GM10847 (cell line): Measurements from ENCODE around the gene DENND1B.

ENCODE experiments used
- POLR2A ChIP-seq: IDR thresholded peaks from 2 replicates; pipeline ENCODE4 v1.6.1; 2011; ENCODE audit not compliant: insufficient read length; ENCODE audit errors: extremely low read depth

DENND1B gene, protein sequence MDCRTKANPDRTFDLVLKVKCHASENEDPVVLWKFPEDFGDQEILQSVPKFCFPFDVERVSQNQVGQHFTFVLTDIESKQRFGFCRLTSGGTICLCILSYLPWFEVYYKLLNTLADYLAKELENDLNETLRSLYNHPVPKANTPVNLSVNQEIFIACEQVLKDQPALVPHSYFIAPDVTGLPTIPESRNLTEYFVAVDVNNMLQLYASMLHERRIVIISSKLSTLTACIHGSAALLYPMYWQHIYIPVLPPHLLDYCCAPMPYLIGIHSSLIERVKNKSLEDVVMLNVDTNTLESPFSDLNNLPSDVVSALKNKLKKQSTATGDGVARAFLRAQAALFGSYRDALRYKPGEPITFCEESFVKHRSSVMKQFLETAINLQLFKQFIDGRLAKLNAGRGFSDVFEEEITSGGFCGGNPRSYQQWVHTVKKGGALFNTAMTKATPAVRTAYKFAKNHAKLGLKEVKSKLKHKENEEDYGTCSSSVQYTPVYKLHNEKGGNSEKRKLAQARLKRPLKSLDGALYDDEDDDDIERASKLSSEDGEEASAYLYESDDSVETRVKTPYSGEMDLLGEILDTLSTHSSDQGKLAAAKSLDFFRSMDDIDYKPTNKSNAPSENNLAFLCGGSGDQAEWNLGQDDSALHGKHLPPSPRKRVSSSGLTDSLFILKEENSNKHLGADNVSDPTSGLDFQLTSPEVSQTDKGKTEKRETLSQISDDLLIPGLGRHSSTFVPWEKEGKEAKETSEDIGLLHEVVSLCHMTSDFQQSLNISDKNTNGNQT

DNA sequence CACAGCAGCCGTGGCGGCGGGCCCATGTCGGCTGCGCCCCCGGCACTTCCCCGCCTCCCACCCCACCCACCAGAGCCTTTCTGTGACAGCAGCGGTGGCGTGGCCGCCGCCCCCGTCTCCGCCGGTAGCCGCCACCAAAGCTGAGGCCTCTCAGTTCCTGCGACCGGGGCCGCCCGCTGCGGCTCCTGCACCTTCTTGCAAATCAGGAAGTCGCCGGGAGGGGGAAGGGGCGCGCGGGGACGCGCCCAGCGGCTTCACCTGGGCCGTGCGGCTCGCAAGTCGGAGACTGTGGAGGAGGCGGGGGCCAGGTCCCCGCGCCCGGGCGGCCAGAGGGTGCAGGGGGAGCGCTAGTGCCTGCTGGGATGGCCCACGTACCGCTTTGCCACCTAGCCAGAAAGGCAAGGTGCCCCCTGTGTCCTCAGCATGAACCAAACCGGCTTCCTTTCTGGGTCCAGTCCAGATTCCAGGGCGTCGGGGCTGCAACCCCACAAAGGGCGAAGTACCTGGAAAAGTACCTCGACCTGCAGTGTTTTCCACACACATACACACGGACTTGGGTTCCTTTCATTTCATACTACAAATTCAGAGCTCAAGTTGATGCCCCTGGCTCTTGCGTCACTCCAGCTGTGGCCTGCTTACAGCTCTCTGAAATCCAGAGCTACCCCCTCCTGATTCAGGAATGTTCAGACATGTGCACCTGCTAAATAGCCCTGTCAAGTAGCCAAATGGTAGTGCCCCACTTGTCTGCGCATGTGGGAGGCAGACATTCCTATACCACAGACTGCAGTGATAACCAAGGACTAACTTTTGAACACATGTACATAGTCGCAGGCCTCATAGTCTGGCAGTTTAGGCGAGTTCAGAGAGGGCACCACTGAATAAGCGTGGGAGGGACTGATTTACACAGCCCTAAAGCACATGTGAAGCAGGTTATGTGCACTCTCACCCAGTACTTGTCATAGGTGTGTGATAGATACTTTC is at the start of gene DENND1B:
Gene DENND1B (minus strand): TSS at position 199 of the 981 bp plus-strand sequence. CDS start 325 bp downstream, outside the sequence.
- TF ChIP-seq POLR2A, result no peak

DNA sequence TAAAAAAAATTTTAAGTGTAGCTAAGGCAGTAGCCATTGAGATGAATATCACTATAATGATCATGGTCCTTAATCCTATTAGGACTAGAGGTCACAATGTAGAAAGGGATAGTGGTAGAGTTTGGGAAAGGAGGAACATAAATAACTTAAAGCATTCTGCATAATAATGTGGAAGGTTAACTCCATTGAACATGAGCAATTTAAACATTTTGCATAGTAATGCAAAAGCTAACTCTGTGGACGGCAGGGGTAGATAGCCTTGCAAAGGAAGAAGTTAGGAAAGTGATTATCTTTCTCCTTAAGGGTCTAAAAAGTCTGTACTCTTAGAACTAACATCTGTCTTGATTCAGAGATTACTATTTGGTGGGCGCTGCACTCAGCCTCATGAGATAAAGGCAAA is 39.0 kb upstream of the DENND1B start:
- TF ChIP-seq POLR2A, result no peak

DNA sequence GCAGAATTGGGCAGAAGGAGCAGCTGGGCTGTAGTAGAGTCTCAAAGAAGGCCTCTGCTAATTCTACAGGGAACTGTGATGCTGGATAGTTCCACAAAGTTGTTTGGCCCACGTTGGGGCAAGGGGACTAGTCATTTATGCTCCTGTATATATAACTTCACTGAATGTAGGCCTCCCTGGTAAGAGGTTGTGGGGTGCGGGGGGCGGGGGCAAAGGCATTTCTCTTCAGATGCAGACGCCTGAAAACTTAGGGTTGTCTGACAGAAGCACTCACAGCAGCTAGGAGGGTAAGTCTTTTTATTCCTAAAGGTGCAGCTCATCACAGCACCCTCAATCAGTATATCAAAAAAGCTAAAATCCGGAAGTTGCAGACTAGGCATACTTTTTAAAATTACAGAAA is 38.5 kb upstream of the DENND1B start:
- no peak for TF ChIP-seq POLR2A

DNA sequence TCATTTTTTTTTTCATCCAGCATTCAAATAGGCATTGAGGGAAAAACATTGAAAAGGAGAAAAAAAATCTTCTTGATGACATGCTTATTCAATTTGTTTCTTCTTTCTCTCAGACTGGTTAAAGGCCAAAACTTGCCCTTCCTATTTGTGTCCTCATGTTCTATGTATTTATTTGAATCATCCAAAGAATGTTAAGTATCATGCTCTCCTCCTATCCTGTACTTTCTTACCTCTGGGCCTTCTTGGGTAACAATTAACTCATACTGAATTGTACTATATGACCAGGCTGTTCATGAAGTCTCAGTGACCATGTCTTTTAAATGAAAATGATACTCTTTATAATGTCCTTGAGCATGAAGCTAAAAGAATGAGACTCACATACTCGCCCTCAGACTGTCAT is 36.5 kb upstream of the DENND1B start:
- TF ChIP-seq POLR2A, result no peak

DNA sequence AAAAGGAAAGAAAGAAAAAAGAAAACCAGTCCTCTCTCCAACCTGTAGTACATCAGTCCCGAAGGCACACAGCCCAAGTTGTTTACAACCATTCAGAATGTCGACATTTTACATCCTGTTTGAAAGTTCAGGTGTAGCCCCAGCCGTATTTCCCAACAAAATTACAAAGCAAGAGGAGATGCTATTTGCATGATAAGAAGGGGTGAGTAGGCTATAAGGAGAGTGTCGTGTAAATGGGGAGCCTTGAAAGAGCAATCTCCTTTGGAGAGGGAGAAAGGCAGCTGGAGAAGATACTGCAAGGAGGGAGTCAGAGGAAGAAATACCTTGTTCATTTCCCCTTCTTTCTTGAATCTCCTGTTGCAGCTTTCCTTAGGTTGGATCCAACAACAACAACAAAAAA is 35.5 kb upstream of the DENND1B start:
- no peak for TF ChIP-seq POLR2A

DNA sequence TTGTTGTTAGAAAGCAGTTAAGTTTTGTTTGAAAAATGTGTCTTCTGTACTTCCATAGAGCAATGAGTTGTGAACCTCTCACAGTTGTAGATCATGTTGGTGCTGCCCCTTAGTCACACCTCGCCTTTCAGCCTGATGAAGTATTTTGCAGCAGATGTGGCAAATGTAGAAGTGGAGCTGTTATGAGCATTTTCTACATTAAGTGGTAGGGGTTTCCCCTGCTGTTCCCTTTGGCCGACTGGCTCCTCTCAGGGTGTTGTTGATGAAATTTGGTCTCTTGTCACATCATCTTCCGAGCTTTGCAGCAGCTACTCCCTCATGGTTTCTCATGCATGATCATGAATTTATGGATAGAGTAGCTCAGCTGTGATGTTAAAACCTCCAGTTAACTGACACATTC is 33.6 kb upstream of the DENND1B start:
- TF ChIP-seq POLR2A, result no peak

DNA sequence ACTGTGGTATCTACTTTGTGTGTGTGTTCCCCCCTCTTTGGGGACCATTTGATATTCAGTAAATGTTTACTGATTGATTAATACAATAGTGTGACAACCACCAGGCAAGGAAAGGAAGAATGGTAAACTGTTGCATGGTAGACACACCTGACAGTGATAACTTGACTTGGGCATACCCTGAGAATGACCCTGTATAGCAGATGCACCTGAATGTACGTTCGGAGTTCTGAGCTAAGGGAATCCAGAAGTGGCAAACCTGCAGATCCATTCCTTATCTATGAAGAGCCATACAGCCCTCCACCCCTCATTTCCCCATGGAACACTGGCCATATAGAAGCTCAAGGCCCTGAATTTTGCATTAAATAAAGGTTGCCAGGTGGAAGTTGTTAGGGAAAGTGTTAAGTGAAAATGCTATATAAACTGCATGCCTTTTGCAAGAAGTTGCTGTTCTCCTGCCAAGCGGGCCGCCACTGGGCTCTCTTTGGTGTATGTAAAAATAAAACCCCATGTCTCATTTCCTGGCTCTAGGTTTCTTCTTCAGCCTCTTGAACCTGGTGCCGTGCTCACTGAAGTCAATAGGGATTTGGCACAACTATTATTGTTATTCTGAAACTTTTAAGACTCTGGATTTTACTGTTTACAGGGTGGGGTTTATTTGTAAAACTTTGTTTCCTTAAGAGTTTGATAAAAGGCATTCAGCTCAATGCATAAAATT is 32.6 kb upstream of the DENND1B start:
- no peak for TF ChIP-seq POLR2A

DNA sequence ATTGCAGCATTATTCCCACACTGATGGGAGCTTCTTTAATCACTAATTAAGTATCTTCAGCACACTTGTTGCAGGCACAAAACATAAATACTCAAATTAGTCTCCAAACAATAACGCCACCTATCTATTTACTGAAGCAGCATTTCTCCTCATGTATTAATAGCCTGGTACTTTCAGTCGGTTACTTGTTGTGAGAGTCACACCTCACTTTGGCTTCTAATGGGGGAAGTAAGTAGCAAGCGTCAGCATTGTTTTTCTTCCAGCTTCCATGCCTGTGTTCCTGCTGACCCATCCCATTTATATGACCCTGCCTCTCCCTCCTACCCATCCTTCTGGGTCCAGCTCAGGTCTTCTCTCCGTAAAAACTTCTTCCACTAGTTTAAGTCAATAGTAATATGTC is 31.9 kb upstream of the DENND1B start:
- TF ChIP-seq POLR2A, result no peak

DNA sequence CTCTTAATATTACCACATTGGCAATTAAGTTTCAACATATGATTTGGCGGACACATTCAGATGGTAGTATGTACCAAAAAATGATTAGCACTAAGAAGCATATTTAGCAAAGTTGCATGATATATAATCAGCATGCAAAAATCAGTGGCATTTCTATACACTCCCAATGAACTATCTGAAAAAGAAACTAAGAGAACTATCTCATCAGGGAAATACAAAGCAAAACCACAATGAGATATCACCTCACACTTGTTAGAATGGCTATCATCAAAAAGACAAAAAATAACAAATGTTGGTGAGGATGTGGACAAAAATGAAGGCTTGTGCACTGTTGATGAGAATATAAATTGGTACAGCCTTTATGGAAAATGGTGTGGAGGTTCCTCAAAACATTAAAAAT is 31.4 kb upstream of the DENND1B start:
- no peak for TF ChIP-seq POLR2A

DNA sequence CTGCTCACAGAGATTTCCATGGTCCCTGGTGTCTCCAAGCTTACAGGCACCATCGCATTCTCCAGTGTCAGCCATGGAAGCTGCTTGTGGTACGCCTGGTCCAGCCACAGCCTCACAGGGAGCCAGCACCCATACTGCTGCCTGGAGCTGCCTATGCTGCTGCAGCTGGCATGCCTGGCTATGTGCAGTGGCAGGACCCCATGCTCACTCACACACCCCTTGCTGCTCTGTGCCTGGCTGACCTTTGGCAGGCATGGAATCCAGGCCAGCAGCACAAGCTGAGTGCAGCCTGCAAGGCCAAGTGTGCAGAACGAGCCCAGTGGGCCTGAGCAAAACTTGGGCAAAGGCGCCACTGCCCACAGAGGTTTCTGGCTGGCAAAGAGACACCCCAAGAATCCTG is 26.4 kb upstream of the DENND1B start:
- TF ChIP-seq POLR2A, result no peak

DNA sequence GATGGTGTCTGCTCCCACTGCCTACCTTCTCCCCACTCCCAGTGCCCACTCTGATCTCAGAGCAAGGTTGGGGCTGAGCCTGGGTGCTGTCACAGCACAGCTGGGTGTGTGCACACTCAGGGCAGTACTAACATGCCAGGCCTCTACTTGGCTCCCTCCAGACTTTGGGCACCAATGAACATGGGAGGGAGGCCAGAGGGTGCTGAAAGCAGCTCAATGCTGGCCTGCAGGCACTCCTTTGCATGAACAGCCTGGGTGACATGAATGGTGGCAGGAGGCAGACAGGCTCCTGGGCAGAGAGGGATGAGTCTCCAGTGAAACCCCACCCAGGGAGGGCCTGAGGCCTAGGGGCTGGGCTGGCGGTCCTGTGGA is 25.8 kb upstream of the DENND1B start:
- no peak for TF ChIP-seq POLR2A

DNA sequence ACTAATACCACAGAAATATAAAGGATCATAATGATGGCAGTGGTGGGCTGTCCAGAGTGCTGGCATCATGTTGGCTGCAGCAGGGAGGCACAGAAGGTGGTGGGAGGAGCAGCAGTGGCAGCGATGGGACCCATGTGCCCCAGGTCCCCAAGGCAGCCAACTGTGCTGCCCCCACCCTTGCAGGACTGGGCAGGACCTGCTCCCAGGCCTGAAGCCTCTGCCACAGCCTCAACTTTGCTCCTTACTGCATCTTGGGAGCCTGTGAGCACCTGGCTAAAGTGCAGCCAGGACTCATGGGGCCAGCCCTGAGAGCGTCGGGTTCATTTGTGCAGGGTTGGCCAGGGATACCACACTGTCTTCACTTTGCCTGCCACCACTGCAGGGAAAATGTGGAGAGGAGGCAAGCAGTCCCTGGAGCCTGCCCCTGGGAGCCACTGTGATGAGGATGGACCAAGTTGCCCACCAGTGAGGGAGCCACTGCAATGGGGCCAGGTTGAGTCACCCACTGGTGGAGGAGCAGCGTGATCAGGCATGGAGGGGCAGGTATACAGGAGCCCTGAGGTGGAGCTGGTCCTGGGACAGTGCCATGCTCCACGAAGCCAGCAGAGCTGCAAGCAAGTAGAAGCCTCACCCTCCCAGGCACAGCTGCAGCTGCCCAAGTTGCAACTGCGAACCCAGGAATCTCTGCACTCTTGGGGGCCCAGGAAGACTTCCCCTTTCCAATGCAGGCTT is 25.3 kb upstream of the DENND1B start:
- TF ChIP-seq POLR2A, result no peak

DNA sequence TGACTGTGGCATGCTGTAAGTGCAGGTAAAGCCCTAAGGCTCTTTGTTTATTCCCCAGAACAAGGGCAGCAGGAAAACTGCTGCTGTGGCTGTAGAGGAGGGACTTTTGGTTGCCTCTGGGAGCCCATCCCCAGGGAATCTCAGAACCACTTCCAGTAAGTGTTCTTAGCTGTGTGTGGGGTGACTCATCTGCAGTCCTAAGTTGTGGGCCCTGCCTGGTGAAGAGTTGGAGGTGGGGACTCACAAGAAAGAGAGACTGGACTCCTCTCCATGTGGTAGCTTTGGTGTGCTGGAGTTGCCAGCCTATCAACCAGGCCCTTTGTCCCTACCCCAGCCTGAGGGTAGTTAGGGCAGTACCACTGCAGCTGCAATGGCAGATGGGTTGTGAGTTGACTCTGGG is 24.0 kb upstream of the DENND1B start:
- TF ChIP-seq POLR2A, result no peak

DNA sequence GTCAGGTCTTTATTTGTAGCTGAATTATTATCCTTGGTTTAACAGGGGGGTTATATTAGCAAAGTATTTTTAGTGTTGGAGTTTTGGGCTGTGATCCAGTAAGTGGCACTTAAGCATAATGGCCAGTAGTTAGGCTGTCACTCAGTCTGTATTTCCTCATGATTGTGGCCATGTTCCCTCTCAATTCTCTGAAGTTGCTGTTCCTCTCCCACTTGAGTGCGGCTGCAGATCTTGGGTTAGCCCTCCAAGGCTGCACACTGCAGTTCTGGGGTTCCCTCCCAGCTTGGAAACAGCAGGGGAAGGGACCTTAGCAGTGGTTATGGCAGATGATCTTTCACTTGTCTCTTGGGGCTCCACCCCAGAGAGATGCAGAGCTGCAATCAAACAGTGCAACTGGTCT is 23.2 kb upstream of the DENND1B start:
- TF ChIP-seq POLR2A, result no peak

DNA sequence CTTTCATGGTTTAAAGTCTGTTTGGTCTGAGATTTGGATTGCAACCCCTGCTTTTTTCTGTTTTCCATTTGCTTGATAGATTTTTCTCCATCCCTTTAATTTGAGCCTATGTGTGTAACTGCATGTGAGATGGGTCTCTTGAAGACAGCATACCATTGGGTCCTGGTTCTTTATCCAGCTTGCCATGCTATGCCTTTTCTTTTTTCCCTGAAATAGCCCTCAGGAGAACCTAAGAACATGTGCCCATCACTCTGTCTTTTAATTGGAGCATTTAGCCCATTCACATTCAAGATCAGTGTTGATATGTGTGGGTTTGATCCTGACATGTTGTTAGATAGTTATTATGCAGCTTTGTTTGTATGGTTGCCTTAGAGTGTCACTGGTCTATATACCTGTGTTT is 21.7 kb upstream of the DENND1B start:
- no peak for TF ChIP-seq POLR2A
